Fibroblast of peridontal ligament (primary cell): Measurements from ENCODE around the gene SLC32A1.

Experiments
- DNase-seq: peaks from one replicate; pipeline ENCODE4 v3.0.0-alpha.2; 2010; ENCODE audit errors: extremely low read depth

Gene SLC32A1

GRCh38 chr20:38754924-38755323 lies 30.6 kb downstream of the SLC32A1 start:
- no peak for DNase-seq

- no peak for DNase-seq
Measured at GRCh38 chr20:38755324-38755910, 31.1 kb downstream of the SLC32A1 start.

- no peak for DNase-seq
Measured at GRCh38 chr20:38757145-38757775, 33.0 kb downstream of the SLC32A1 start.

- no peak for DNase-seq
Measured at GRCh38 chr20:38759106-38759505, 34.8 kb downstream of the SLC32A1 start.

- DNase-seq: no peak
Measured at GRCh38 chr20:38760978-38761377, 36.7 kb downstream of the SLC32A1 start.

GRCh38 chr20:38762174-38762573 lies 37.9 kb downstream of the SLC32A1 start:
- no peak for DNase-seq

GRCh38 chr20:38763616-38764015 lies 39.3 kb downstream of the SLC32A1 start:
- DNase-seq: no peak

GRCh38 chr20:38764567-38765318 lies 40.5 kb downstream of the SLC32A1 start:
- DNase-seq: peak; percentile 78

- peak; percentile 37 for DNase-seq
Measured at GRCh38 chr20:38766071-38766470, 41.8 kb downstream of the SLC32A1 start.

GRCh38 chr20:38769376-38770295 lies 45.4 kb downstream of the SLC32A1 start:
- no peak for DNase-seq

GRCh38 chr20:38770546-38770945 lies 46.3 kb downstream of the SLC32A1 start:
- DNase-seq: no peak

GRCh38 chr20:38770970-38771369 lies 46.7 kb downstream of the SLC32A1 start:
- DNase-seq: no peak

- DNase-seq: no peak
Measured at GRCh38 chr20:38771621-38772020, 47.3 kb downstream of the SLC32A1 start.

- no peak for DNase-seq
Measured at GRCh38 chr20:38774167-38774566, 49.9 kb downstream of the SLC32A1 start.

- no peak for DNase-seq
Measured at GRCh38 chr20:38776363-38776762, 52.1 kb downstream of the SLC32A1 start.
